MG63 (cell line): ENCODE results near the gene EHD2. TPM values are rescaled to one million over a fixed set of nuclear protein-coding genes. Genes with fewer than 3 reads are reported as not detected.
"Not testable (repeated sequence)": the region's sequence is repeated elsewhere in the genome, so short reads cannot be mapped to it uniquely, and the experiment has no call there.

Source experiments
- DNase-seq: peaks from one replicate; pipeline ENCODE4 v3.0.0-alpha.2; 2020
- H3K27me3 ChIP-seq: fragments of 250-450 bp; sonication (Bioruptor Pico); 2 replicates; pipeline ENCODE4 v1.5.1; 2020; ENCODE audit warnings: mild to moderate bottlenecking, moderate library complexity
- H3K36me3 ChIP-seq: fragments of 250-450 bp; sonication (Bioruptor Pico); 2 replicates; pipeline ENCODE4 v1.5.1; 2020; ENCODE audit warnings: mild to moderate bottlenecking, moderate library complexity
- H3K4me3 ChIP-seq: fragments of 250-450 bp; sonication (Bioruptor Pico); 2 replicates; pipeline ENCODE4 v1.5.1; 2020; ENCODE audit warnings: mild to moderate bottlenecking, moderate library complexity
- H3K9me3 ChIP-seq: fragments of 250-450 bp; sonication (Bioruptor Pico); 2 replicates; pipeline ENCODE4 v1.5.1; 2020; ENCODE audit warnings: mild to moderate bottlenecking, moderate library complexity
- total RNA-seq: library from RNA; depleted of rRNA; stranded (reverse); fragments of >200 nt; shearing (Covaris generic); gene quantifications from 2 replicates; pipeline ENCODE4 v1.2.3, GENCODE V29; 2014; ENCODE audit warnings: low replicate concordance

EHD2 gene
- total RNA-seq, 1 experiment from 2014 or later, result 25.4 TPM

GRCh38 chr19:47767349-47767748 lies 54.1 kb downstream of the EHD2 start:
- no peak for DNase-seq
- H3K36me3 ChIP-seq, result no peaks in the 10 kb centered on the region
- no peaks in the 10 kb centered on the region for H3K9me3 ChIP-seq
- no peak overlapping the region for H3K4me3 ChIP-seq
- H3K27me3 ChIP-seq, result no peaks in the 10 kb centered on the region

- H3K4me3 ChIP-seq, result no peak overlapping the region
- H3K9me3 ChIP-seq, result no peaks in the 10 kb centered on the region
- no peak for DNase-seq
- H3K36me3 ChIP-seq, result no peaks in the 10 kb centered on the region
- H3K27me3 ChIP-seq, result no peaks in the 10 kb centered on the region
Measured at GRCh38 chr19:47768604-47769003, 55.4 kb downstream of the EHD2 start.

GRCh38 chr19:47769534-47769933 lies 56.3 kb downstream of the EHD2 start:
- no peaks in the 10 kb centered on the region for H3K36me3 ChIP-seq
- no peak overlapping the region for H3K4me3 ChIP-seq
- H3K27me3 ChIP-seq, result no peaks in the 10 kb centered on the region
- no peaks in the 10 kb centered on the region for H3K9me3 ChIP-seq
- DNase-seq, result no peak

- H3K36me3 ChIP-seq, H3K4me3 ChIP-seq, H3K27me3 ChIP-seq, H3K9me3 ChIP-seq, DNase-seq: not testable (repeated sequence)
Measured at GRCh38 chr19:47771291-47771690, 58.1 kb downstream of the EHD2 start.

GRCh38 chr19:47776568-47776967 lies 63.3 kb downstream of the EHD2 start:
- Histone ChIP-seq H3K4me3 (no peak overlapping the region), H3K27me3 (no peaks in the 10 kb centered on the region), H3K9me3 (no peaks in the 10 kb centered on the region; the same call in 1 of the 2 replicates), H3K36me3 (peaks cover 9% of the 10 kb centered on the region)
- no peak for DNase-seq

GRCh38 chr19:47777245-47778048 lies 64.2 kb downstream of the EHD2 start:
- DNase-seq, H3K9me3 ChIP-seq, H3K27me3 ChIP-seq: not testable (repeated sequence)
- Histone ChIP-seq H3K4me3 (peak overlapping the region; percentile 80), H3K36me3 (peaks cover 13% of the 10 kb centered on the region)

- no peaks in the 10 kb centered on the region; the same call in 1 of the 2 replicates for H3K9me3 ChIP-seq
- peak within 1 kb of the TSS; percentile 80 for H3K4me3 ChIP-seq
- no peaks in the 10 kb centered on the region for H3K27me3 ChIP-seq
- peak; percentile 72 for DNase-seq
- peaks cover 13% of the 10 kb centered on the region for H3K36me3 ChIP-seq
Measured at GRCh38 chr19:47778049-47778953, 65.1 kb downstream of the EHD2 start, which contains the start of gene SELENOW. SELENOW (plus strand) TSS chr19:47778703; CDS start chr19:47778786, 83 bp downstream.

- Histone ChIP-seq H3K9me3 (no peaks in the 10 kb centered on the region; the same call in 1 of the 2 replicates), H3K36me3 (peaks cover 16% of the 10 kb centered on the region), H3K27me3 (no peaks in the 10 kb centered on the region), H3K4me3 (peak overlapping the region; percentile 80)
- no peak for DNase-seq
Measured at GRCh38 chr19:47778954-47779351, 65.7 kb downstream of the EHD2 start.

- peak overlapping the region; percentile 80 for H3K4me3 ChIP-seq
- H3K27me3 ChIP-seq, result no peaks in the 10 kb centered on the region
- DNase-seq, result no peak
- peaks cover 23% of the 10 kb centered on the region for H3K36me3 ChIP-seq
- no peaks in the 10 kb centered on the region; the same call in 1 of the 2 replicates for H3K9me3 ChIP-seq
Measured at GRCh38 chr19:47779524-47780214, 66.4 kb downstream of the EHD2 start.

- peaks cover 25% of the 10 kb centered on the region for H3K36me3 ChIP-seq
- DNase-seq, result no peak
- no peak overlapping the region for H3K4me3 ChIP-seq
- H3K9me3 ChIP-seq, result no peaks in the 10 kb centered on the region; the same call in 1 of the 2 replicates
- H3K27me3 ChIP-seq, result no peaks in the 10 kb centered on the region
Measured at GRCh38 chr19:47780215-47780551, 67.0 kb downstream of the EHD2 start.

- no peak for DNase-seq
- Histone ChIP-seq H3K4me3 (no peak overlapping the region), H3K27me3 (no peaks in the 10 kb centered on the region), H3K36me3 (peaks cover 30% of the 10 kb centered on the region), H3K9me3 (no peaks in the 10 kb centered on the region)
Measured at GRCh38 chr19:47781590-47782262, 68.5 kb downstream of the EHD2 start.

- H3K36me3 ChIP-seq, result peaks cover 21% of the 10 kb centered on the region
- H3K27me3 ChIP-seq, result no peaks in the 10 kb centered on the region
- H3K9me3 ChIP-seq, result no peaks in the 10 kb centered on the region
- H3K4me3 ChIP-seq, result no peak overlapping the region
- no peak for DNase-seq
Measured at GRCh38 chr19:47786566-47786965, 73.3 kb downstream of the EHD2 start.

- not testable (repeated sequence) for DNase-seq, H3K9me3 ChIP-seq, H3K4me3 ChIP-seq, H3K27me3 ChIP-seq
- peaks cover 17% of the 10 kb centered on the region for H3K36me3 ChIP-seq
Measured at GRCh38 chr19:47787307-47787706, 74.1 kb downstream of the EHD2 start.

- H3K9me3 ChIP-seq, H3K4me3 ChIP-seq, H3K36me3 ChIP-seq, H3K27me3 ChIP-seq, DNase-seq: not testable (repeated sequence)
Measured at GRCh38 chr19:47789811-47790210, 76.6 kb downstream of the EHD2 start.

- peak; percentile 81 for DNase-seq
- Histone ChIP-seq H3K4me3 (no peak overlapping the region), H3K36me3 (peaks cover 3% of the 10 kb centered on the region), H3K9me3 (no peaks in the 10 kb centered on the region), H3K27me3 (no peaks in the 10 kb centered on the region)
Measured at GRCh38 chr19:47790398-47790814, 77.2 kb downstream of the EHD2 start.

GRCh38 chr19:47792616-47793015 lies 79.4 kb downstream of the EHD2 start:
- Histone ChIP-seq H3K4me3 (no peak overlapping the region), H3K9me3 (no peaks in the 10 kb centered on the region), H3K27me3 (no peaks in the 10 kb centered on the region), H3K36me3 (no peaks in the 10 kb centered on the region)
- no peak for DNase-seq
